UCSD-AML1 (cell line): ENCODE results near the gene TMEM164.

Experiments used
- DNase-seq: peaks from one replicate; lab custom pipeline; 2025; ENCODE audit not compliant: unreplicated experiment; lab: John Stamatoyannopoulos, UW

The TMEM164 gene

GRCh38 chrX:110192516-110192915 is 189.6 kb downstream of the TMEM164 start:
- DNase-seq: peak; percentile 23

- no peak for DNase-seq
Observed at GRCh38 chrX:110194977-110195376, 192.1 kb downstream of the TMEM164 start.

GRCh38 chrX:110201799-110202198 is 198.9 kb downstream of the TMEM164 start:
- DNase-seq: no peak

GRCh38 chrX:110204986-110205385 is 202.1 kb downstream of the TMEM164 start:
- no peak for DNase-seq

GRCh38 chrX:110208092-110208491 is 205.2 kb downstream of the TMEM164 start:
- no peak for DNase-seq

- no peak for DNase-seq
Observed at GRCh38 chrX:110210417-110211139, 207.7 kb downstream of the TMEM164 start.

- DNase-seq: no peak
Observed at GRCh38 chrX:110211340-110211739, 208.4 kb downstream of the TMEM164 start.

- DNase-seq: no peak
Observed at GRCh38 chrX:110212299-110212698, 209.4 kb downstream of the TMEM164 start.

- DNase-seq: no peak
Observed at GRCh38 chrX:110213183-110213582, 210.3 kb downstream of the TMEM164 start.

GRCh38 chrX:110214684-110215083 is 211.8 kb downstream of the TMEM164 start:
- DNase-seq: no peak

GRCh38 chrX:110215411-110215810 is 212.5 kb downstream of the TMEM164 start:
- no peak for DNase-seq

- DNase-seq: no peak
Observed at GRCh38 chrX:110216027-110216426, 213.1 kb downstream of the TMEM164 start.

- DNase-seq: no peak
Observed at GRCh38 chrX:110218591-110218990, 215.7 kb downstream of the TMEM164 start.

- no peak for DNase-seq
Observed at GRCh38 chrX:110219920-110220319, 217.0 kb downstream of the TMEM164 start.

- DNase-seq: no peak
Observed at GRCh38 chrX:110222497-110223257, 219.8 kb downstream of the TMEM164 start.

- DNase-seq: no peak
Observed at GRCh38 chrX:110224926-110225617, 222.2 kb downstream of the TMEM164 start.

GRCh38 chrX:110226931-110227330 is 224.0 kb downstream of the TMEM164 start:
- no peak for DNase-seq
